ENCODE data around the gene TULP3. TPM values are rescaled to one million over a fixed set of nuclear protein-coding genes. Genes with fewer than 3 reads are reported as not detected.
A peak's percentile ranks its signal among the peaks of the same experiment; 100 is the strongest.

Gene TULP3
- total RNA-seq, 3 donors from 2014 or later = 18.6 to 22.6 (median 20.8) TPM

DNA sequence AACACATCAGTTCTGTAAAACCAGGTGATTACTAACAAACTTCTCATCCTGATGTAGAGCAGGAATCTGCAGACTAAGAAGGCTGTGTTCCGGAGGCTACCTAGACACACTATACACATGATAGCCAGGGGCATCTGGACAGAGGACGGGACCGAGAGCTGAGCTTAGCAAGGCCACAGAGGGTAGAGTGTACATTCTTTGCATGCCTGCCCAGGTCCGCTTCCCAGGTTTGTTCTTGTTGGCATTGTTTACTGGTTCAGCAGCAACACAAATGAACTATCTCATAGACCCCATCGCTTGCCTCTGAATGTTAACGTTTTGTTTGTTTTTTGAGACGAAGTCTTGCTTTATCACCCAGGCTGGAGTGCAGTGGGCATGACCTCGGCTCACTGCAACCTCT is 50.8 kb downstream of the TULP3 start:
- intact Hi-C loops (cut with DNase I; ENCODE audit: low total_unique reads) = no loop called here
- no peaks in the 10 kb centered on the region for H3K9me3 ChIP-seq
- DNase-seq (ENCODE audit: low spot score in 2 of 2) = no peak

GRCh38 chr12:2944401-2945047 is 53.8 kb downstream of the TULP3 start:
- H3K27ac ChIP-seq = no peak overlapping the region

More for the DNA sequence above, 50.8 kb downstream of the TULP3 start:
- Histone ChIP-seq H3K4me1 (no peaks in the 10 kb centered on the region), H3K36me3 (no peaks in the 10 kb centered on the region), H3K27ac (no peak overlapping the region), H3K4me3 (no peak overlapping the region), H3K27me3 (no peaks in the 10 kb centered on the region)
- TF ChIP-seq POLR2AphosphoS5 (IDR thresholded peaks at IDR 0.05) = no peak

GRCh38 chr12:2949411-2949810 is 58.7 kb downstream of the TULP3 start:
- no peak for DNase-seq (ENCODE audit: low spot score in 2 of 2)
- Histone ChIP-seq H3K9me3 (no peaks in the 10 kb centered on the region), H3K27ac (no peak overlapping the region), H3K4me3 (no peak overlapping the region), H3K36me3 (no peaks in the 10 kb centered on the region), H3K27me3 (no peaks in the 10 kb centered on the region), H3K4me1 (no peaks in the 10 kb centered on the region)
- TF ChIP-seq CTCF (IDR thresholded peaks at IDR 0.05) = no peak
- TF ChIP-seq POLR2AphosphoS5 (IDR thresholded peaks at IDR 0.05) = no peak
- no peak for TF ChIP-seq POLR2A (IDR thresholded peaks at IDR 0.05)
- intact Hi-C loops (cut with DNase I; ENCODE audit: low total_unique reads) = no loop called here

More at GRCh38 chr12:2944401-2945047, 53.8 kb downstream of the TULP3 start:
- Histone ChIP-seq H3K36me3 (no peaks in the 10 kb centered on the region), H3K9me3 (no peaks in the 10 kb centered on the region), H3K27me3 (no peaks in the 10 kb centered on the region), H3K4me1 (no peaks in the 10 kb centered on the region), H3K4me3 (peak overlapping the region in 2 of 3 donors; percentile 30 to 39)
- peak in 2 of 3 donors; percentile 67 to 74 for TF ChIP-seq CTCF (IDR thresholded peaks at IDR 0.05)
- TF ChIP-seq POLR2AphosphoS5 (IDR thresholded peaks at IDR 0.05) = no peak
- intact Hi-C loops (cut with DNase I; ENCODE audit: low total_unique reads) = no loop called here
- peak in 1 of 2 donors; percentile 33 for DNase-seq (ENCODE audit: low spot score in 2 of 2)

DNA sequence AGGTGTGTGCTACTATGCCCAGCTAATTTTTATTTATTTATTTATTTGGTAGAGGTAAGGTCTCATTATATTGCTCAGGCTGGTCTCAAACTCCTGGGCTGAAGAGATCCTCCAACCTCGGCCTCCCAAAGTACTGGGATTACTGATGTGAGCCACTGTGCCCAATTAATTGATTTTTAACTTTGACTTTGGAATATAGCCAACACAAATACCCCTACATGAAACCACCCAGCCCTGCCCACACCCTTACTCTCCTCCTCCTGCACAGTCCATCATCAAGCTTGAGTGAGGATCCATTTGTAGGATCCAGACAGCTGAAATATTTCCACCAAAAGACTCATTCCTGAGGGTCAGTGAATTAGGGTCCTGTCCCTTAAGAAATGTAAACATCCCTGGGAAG is 65.2 kb downstream of the TULP3 start:
- Histone ChIP-seq H3K27me3 (no peaks in the 10 kb centered on the region), H3K27ac (no peak overlapping the region), H3K9me3 (no peaks in the 10 kb centered on the region), H3K4me1 (peaks cover 0 to 5% of the 10 kb centered on the region in 2 donors), H3K4me3 (no peak overlapping the region), H3K36me3 (no peaks in the 10 kb centered on the region)
- TF ChIP-seq POLR2A (IDR thresholded peaks at IDR 0.05) (no peak), CTCF (IDR thresholded peaks at IDR 0.05) (no peak), POLR2AphosphoS5 (IDR thresholded peaks at IDR 0.05) (no peak)
- intact Hi-C loops (cut with DNase I; ENCODE audit: low total_unique reads) = no loop called here
- no peak for DNase-seq (ENCODE audit: low spot score in 2 of 2)

- Histone ChIP-seq H3K4me3 (peak overlapping the region; percentile 56 to 75 (median 73)), H3K27me3 (no peaks in the 10 kb centered on the region), H3K27ac (peak overlapping the region; percentile 76 to 94), H3K36me3 (no peaks in the 10 kb centered on the region), H3K9me3 (no peaks in the 10 kb centered on the region), H3K4me1 (peaks cover 0 to 5% of the 10 kb centered on the region in 2 donors)
- TF ChIP-seq CTCF (IDR thresholded peaks at IDR 0.05) (peak in 1 of 3 donors; percentile 14), POLR2A (IDR thresholded peaks at IDR 0.05) (no peak)
- intact Hi-C loops (cut with DNase I; ENCODE audit: low total_unique reads) = no loop called here
- no peak for DNase-seq (ENCODE audit: low spot score in 2 of 2)
Measured at GRCh38 chr12:2957816-2958431, 67.2 kb downstream of the TULP3 start.
